HG02870 (cell line): ENCODE measurements around the gene APOBEC3F.

Experiments used
- ATAC-seq: cut with Tn5 transposase; IDR thresholded peaks from one replicate; pipeline ENCODE4 v1.9.1; 2021; ENCODE audit warnings: mild to moderate bottlenecking, moderate library complexity; ENCODE audit not compliant: unreplicated experiment

Gene APOBEC3F

DNA sequence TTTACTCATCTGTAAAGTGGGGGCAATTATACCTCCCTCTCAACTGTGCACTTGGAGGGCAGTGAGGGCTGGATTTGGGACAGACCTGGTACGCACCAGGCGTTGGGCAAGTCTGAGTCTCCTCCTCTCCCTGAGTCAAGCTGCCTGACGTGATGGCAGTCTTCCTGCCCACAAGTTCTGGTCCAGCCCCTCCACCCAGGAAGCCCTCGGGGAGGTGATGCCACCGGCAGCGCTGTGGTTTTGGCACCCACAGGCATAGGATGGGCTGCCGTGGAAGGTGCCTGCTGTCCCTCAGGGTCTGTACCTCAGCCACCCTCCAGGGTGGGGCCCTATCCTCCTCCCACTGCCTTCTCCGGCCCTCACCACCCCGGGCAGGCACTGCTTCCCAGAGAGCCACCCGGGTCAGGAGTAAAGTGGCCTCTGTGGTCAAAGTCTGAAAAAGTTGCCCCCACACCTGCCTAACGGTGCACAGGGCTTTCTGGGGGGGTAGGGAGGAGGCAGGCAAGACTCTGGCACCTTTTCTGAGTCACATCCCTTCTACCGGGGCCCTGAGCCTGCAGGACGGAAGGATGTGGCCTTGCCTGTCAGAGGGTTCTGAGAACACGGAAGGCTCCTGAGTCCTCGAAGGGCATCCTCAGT is 49.9 kb downstream of the APOBEC3F start:
- ATAC-seq, result no peak

DNA sequence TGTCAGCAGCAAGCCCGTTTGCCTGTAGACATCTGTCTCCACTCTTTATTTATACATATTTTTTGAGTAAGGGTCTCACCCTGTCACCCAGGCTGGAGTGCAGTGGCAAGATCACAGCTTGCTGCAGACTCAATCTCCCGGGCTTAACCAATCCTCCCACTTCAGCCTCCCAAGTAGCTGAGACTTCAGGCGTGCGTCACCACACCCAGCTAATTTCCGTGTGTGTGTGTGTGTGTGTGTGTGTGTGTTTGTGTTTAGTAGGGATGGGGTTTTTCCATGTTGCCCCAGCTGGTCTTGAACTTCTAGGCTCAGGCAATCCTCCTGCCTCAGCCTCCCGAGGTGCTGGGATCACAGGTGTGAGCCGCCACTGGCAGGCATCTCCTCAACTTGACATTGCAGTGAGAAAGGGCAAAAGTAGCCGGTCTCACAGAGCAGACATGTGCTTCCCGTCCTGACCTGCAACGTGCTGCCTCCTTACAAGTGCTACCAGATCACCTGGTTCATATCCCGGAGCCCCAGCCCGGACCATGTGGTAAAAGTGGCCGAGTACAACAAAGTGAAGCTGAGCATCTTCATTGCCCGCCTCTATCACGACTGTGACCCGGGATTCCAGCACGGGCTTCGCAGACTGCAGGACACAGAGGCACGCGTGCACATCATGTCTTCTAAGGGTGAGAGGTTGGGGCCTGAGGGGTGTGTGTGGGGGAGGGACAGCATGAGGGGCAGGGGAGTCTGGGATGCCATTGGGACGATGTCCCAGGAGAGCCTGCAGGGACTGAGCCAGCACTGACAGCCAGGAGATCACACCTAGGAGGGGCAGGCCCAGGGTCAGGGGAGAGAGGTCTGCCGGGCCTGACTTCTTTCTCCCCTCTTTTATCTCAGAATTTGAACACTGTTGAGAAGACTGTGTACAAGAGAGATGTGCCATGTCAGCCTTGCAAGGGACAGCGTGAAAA is 50.7 kb downstream of the APOBEC3F start:
- no peak for ATAC-seq

DNA sequence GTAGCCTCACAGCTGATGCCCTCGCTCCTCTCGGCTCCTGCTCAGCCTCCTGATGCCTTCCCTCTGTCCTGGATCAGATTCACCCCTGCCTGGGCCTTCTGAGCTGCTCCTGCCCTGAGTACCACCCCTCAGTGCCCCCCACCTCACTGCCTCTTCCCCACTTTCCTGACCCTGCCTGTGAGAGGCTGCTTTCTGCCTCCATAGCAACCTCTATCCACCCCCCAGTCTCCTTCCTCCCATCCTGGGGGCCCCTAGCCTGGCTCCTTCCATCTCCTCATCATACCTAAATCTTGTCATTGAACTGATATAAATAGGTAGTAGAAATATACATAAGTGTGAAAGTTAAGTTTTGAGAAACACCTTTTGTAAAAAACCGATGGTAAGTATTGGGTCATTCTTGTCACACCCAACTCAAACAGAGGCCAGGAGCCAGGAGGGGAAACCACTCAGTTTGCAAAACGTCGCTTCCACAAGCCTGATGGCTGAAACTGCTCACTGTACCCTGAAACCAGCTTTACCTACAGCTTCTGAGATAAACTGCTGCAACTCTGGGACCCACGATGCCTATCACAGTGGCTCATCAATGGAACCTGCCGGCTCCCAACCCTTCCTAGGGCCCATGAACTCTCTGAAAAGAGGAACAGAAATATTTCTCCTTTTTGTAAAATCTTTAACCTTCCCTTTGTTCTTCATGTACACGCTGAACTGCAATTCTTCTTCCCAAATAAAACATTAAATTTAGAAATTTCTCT is 51.6 kb downstream of the APOBEC3F start:
- no peak for ATAC-seq

DNA sequence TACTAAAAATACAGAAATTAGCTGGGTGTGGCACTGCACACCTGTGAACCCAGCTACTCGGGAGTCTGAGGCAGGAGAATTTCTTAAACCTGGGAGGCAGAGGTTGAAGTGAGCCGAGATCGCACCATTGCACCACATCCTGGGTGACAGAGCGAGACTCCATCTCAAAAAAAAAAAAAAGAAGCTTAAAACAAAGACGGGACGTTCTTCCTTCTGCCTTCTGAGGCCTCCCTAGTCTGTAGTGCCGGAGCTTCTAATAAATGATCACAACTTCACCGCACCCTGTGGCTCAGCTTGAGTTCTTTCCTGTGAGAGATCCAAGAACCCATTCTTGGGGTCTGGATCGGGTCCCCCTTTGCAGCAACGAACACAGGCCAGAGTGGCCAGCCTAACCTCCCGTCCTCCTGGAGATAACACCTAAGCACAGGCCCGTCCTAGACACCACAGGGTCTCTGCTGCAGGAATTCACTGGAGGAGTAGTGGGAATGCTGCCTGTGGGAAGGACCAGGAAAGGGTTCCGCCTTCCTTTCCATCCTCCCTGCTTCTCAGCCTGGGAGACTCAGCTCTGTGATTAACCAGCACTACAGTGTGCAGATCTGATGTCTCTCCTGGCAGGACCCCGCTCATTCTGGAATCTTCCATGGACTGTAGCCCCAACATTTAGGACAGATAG is 54.2 kb downstream of the APOBEC3F start:
- no peak for ATAC-seq

DNA sequence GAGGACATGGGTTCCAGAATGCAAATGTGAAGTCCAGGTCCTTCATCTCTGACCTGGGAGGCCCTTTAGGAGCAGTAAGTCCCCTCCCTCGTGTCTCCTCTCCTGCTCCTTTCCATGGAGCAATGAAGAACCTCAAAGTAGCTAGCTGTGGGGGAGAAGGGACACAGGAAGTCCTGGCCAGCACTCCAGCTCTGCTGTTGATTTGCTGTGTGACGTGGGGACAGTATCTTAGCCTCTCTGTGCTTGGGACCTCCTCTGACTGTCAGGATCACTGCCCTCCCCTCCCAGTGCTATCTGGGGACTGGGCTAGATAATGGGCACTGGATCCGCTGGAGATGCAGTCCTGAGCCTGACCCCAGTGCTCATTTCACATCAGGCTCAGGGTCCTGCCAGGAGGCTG is 55.3 kb downstream of the APOBEC3F start:
- no peak for ATAC-seq

DNA sequence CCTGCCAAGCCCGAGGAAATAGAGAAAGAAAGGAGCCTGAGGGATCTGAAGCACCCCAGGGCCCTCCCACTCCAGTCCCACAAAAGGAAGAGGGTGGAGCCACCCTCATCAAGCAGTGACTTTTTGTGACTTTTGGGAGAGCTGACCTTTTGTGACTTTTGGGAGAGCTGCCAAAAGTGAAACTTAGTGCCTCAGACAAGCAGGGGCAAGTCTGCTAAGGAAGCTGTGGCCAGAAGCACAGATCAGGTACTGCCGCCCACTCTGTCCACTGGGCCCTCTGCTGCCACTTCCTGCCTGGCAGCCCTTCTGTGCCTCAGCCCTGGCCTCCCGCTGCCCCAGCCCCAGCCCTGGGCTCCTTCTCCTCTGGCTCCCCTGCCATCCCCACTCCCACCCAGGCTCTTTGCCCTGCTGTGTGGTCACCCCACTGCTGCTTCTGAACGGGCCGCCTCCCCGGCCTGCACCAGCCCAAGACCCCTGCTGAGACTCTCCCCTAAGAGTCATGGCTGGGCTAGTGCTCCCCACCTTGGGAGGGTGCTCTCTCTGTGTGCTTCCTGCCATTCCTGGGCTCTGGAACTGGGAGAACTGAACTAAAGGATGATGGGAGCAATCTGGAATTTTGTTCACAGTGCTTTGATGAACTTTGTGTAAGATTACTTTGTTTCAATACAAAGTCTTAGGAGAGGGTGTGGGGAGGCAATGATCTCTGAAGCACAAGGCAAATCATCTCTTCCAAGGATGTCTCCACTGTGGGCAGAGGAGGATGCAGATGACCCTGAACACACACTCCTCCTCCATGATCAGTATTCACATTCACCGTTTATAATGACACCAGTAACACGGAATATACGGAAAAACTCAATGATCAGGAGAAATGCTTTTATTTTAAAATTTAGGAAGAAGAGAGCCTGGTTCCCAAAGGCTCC is 56.7 kb downstream of the APOBEC3F start, which contains the start of gene APOBEC3H:
Gene APOBEC3H (plus strand): TSS at position 147 of the 923 bp plus-strand sequence. CDS start 3,035 bp downstream, outside the sequence.
- no peak for ATAC-seq

DNA sequence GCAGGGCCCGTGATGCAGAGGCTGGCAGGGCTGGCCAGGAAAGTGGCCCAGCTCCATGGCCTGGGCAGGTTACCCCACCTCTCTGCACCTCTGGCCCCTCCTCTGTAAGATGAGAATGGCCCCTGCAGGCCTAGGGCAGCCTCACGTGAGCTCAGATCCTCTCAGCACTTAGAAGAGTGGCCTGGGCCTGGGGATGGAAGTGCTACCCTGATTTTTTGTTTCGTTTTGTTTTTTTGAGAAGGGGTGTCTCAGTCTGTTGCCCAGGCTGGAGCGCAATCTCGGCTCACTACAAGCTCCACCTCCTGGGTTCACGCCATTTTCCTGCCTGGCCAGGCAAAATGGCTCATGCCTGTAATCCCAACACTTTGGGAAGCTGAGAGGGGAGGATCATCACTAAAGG is 57.4 kb downstream of the APOBEC3F start:
- ATAC-seq, result no peak

DNA sequence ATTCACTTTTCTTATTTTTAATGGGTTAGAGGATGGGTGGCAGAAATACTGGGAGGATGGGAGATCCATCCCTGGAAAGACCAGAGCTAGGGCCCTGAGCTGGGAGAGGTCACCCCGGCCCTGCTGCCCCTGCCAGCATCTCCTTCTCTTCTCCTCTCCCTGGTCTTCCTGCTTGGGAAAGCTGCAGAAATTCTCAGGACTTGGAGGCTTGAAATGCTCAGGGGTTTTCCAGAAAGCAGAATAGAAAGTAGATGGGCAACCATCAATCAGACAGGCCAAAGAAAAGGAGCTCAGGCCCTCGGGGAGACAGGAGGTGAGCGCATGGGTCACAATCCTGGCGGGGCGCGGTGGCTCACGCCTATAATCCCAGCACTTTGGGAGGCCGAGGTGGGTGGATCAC is 57.9 kb downstream of the APOBEC3F start:
- ATAC-seq, result no peak

DNA sequence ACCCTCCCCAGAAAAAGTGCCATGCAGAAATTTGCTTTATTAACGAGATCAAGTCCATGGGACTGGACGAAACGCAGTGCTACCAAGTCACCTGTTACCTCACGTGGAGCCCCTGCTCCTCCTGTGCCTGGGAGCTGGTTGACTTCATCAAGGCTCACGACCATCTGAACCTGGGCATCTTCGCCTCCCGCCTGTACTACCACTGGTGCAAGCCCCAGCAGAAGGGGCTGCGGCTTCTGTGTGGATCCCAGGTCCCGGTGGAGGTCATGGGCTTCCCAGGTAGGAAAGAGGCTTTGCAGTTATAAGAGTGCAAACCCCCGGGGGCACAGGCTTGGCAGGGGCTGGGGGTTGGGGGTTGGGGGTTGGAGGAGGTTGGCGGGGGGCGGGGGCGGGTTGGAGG is 60.6 kb downstream of the APOBEC3F start:
- no peak for ATAC-seq

DNA sequence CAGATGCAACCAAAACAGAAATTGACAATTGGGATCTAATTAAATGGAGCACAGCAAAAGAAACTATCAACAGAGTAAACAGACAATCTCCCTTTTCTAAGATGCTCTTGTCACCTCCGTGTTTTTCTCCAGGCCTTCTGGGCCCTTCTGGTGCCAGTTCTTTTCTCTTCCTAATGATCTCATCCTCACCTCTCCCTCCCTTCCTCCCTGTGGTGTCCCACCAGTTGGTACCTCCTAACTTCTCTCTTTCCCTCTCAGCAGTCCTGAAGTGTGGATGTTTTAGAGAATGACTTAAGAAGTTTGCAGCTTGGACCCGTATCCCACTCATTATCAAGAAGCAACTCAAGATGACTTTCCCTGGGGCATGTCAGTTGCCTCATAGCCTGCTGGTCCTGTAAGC is 62.8 kb downstream of the APOBEC3F start:
- no peak for ATAC-seq
